HL-60 (cell line): Measurements from ENCODE around the gene LEMD2.

Experiments
- CTCF ChIP-seq: IDR thresholded peaks from one replicate; pipeline ENCODE4 v1.5.1; 2011; ENCODE audit warnings: low read length, control low read depth, inconsistent platforms; ENCODE audit not compliant: insufficient read depth
- POLR2AphosphoS5 ChIP-seq: IDR thresholded peaks from 2 replicates; pipeline ENCODE4 v1.6.1; 2012; ENCODE audit warnings: low read depth
- TF ChIP-seq, protein P1 (sequence below): IDR thresholded peaks from 2 replicates; pipeline ENCODE4 v1.6.1; 2012; ENCODE audit warnings: low read depth; ENCODE audit not compliant: insufficient replicate concordance

- TF ChIP-seq, protein P1, sequence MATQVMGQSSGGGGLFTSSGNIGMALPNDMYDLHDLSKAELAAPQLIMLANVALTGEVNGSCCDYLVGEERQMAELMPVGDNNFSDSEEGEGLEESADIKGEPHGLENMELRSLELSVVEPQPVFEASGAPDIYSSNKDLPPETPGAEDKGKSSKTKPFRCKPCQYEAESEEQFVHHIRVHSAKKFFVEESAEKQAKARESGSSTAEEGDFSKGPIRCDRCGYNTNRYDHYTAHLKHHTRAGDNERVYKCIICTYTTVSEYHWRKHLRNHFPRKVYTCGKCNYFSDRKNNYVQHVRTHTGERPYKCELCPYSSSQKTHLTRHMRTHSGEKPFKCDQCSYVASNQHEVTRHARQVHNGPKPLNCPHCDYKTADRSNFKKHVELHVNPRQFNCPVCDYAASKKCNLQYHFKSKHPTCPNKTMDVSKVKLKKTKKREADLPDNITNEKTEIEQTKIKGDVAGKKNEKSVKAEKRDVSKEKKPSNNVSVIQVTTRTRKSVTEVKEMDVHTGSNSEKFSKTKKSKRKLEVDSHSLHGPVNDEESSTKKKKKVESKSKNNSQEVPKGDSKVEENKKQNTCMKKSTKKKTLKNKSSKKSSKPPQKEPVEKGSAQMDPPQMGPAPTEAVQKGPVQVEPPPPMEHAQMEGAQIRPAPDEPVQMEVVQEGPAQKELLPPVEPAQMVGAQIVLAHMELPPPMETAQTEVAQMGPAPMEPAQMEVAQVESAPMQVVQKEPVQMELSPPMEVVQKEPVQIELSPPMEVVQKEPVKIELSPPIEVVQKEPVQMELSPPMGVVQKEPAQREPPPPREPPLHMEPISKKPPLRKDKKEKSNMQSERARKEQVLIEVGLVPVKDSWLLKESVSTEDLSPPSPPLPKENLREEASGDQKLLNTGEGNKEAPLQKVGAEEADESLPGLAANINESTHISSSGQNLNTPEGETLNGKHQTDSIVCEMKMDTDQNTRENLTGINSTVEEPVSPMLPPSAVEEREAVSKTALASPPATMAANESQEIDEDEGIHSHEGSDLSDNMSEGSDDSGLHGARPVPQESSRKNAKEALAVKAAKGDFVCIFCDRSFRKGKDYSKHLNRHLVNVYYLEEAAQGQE, result no peak
- TF ChIP-seq CTCF (peak; percentile 72), POLR2AphosphoS5 (no peak)
Observed at GRCh38 chr6:33768644-33769120, 20.2 kb downstream of the LEMD2 start.
